ENCODE results near the gene SETD3.

DNA sequence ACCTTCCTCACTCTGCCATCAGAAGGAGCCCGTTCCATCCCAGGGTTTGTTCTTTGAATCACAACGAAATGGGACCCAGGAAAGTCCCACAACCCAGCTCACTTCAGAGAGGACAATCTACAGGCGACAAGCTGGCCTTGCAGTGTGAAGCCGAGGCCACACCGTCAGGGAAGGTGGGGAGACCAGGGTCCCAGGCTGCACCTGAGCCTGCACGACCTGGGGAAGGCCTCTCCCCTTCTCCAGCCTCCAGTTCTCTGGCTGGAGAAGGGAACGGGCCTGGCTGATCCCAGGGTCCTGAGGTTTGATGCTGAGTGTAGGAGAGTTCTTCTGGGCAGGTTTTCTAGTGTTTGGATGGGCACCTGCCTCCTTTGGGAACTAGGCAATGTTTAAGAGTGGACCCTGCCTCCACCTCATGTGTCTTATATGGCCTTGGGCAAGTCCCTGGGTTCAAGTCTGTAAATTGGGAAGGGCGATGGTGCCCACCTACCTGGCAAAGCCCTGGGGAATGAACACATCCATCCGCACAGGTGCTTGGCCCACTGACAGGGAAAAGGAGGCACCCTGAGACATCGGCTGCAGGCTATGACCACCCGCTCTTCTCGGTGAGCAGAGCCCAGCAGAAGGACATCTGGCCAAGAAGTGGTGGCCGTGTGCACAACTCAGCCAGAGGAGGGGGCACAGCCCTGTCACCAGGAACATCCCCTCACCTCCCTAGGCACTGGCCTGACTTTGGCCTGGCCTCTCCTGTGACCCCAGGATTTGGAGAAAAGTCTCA lies 130.8 kb downstream of the SETD3 start:
- TF ChIP-seq, protein P1, sequence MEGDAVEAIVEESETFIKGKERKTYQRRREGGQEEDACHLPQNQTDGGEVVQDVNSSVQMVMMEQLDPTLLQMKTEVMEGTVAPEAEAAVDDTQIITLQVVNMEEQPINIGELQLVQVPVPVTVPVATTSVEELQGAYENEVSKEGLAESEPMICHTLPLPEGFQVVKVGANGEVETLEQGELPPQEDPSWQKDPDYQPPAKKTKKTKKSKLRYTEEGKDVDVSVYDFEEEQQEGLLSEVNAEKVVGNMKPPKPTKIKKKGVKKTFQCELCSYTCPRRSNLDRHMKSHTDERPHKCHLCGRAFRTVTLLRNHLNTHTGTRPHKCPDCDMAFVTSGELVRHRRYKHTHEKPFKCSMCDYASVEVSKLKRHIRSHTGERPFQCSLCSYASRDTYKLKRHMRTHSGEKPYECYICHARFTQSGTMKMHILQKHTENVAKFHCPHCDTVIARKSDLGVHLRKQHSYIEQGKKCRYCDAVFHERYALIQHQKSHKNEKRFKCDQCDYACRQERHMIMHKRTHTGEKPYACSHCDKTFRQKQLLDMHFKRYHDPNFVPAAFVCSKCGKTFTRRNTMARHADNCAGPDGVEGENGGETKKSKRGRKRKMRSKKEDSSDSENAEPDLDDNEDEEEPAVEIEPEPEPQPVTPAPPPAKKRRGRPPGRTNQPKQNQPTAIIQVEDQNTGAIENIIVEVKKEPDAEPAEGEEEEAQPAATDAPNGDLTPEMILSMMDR (conservative IDR thresholded peaks at IDR 0.05 in 1 of 2, IDR thresholded peaks at IDR 0.05 in 1 of 2; ENCODE audit: extremely low read depth in 1 of 2, insufficient read depth in 1 of 2, low read depth in 1 of 2, low read length in 2 of 2): no peak
- no peak for TF ChIP-seq EZH2 (IDR thresholded peaks at IDR 0.05; ENCODE audit: borderline replicate concordance, low read length)
